OCI-M2 (cell line): ENCODE measurements around the gene PRSS36.
"Not testable (repeated sequence)": the region's sequence is repeated elsewhere in the genome, so short reads cannot be mapped to it uniquely, and the experiment has no call there.

ENCODE experiments used
- DNase-seq: peaks from one replicate; lab custom pipeline; 2025; ENCODE audit not compliant: unreplicated experiment; lab: John Stamatoyannopoulos, UW

Gene PRSS36

DNA sequence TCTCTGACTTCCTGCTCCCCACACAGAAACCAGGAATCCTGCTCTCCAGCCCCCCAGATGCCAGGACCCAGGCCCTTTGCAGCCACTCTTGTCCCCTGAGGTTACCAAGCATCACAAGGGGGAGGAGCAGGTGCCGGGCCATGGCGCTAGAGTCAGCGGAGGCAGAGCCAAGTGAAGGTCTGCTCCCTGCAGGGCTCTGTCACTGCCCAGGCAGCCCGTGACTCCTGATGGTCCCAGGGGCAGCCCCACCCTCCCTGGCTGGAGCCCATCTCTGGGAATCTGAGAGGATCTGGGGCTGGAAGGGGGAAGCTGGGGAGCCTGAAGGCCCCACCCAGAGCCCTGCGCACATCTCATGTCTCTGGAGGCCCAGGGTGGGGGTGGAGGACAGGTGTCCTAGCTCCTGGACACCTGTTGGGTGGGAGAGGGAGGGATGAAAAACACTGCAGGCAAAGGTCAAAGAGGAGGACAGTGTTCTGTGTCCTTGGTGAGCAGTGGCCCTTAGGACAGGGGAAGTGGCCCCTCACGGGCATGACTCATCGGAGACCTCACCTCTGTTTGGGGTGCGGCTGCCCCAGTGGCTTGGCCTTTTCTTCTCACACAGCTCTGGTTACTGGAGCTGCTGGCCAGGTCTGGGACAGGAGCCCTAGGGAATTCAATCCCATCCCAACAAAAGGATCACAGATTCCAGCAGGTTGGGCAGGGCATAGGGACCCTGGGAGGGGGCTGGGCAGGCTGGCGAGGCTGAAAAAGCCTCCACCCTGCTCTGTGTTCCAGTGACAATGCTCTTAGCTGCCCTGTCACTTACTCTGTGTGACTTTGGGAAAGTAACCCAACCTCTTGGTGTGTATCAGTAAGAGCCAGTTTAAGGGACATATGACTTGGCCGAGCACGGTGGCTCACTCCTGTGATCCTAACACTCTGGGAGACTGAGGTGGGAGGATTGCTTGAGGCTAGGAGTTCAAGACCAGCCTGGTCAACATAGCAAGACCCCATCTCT is at the start of gene PRSS36:
PRSS36 (minus strand) TSS at position 173 of the 997 bp plus-strand sequence; CDS start at position 142, 31 bp downstream.
- no peak for DNase-seq

GRCh38 chr16:31199430-31200041 is 49.7 kb upstream of the PRSS36 start:
- DNase-seq: no peak

- DNase-seq: no peak
Measured at GRCh38 chr16:31198207-31198882, 48.5 kb upstream of the PRSS36 start.

GRCh38 chr16:31196324-31197088 is 46.6 kb upstream of the PRSS36 start:
- DNase-seq: no peak

DNA sequence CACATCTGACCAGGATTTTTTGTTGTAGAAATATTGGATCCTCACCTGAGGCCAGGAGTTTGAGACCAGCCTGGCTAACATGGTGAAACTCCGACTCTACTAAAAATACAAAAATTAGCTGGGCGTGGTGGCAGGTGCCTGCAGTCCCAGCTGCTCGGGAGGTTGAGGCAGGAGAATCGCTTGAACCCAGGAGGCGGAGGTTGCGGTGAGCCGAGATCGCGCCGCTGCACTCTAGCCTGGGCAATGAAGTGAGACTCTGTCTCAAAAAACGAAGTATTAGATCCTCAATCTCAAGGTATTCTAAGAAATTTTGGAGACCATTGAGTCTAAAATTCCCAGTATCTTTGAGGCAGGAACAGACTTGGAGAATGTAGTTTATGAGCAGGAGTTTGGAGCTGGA is 46.0 kb upstream of the PRSS36 start:
- DNase-seq: not testable (repeated sequence)

GRCh38 chr16:31194898-31195297 is 45.0 kb upstream of the PRSS36 start:
- no peak for DNase-seq

GRCh38 chr16:31193874-31194273 is 44.0 kb upstream of the PRSS36 start:
- DNase-seq: no peak

GRCh38 chr16:31192856-31193642 is 43.2 kb upstream of the PRSS36 start:
- no peak for DNase-seq

- no peak for DNase-seq
Measured at GRCh38 chr16:31191697-31192428, 42.0 kb upstream of the PRSS36 start.

GRCh38 chr16:31190818-31191444 is 41.1 kb upstream of the PRSS36 start:
- no peak for DNase-seq

DNA sequence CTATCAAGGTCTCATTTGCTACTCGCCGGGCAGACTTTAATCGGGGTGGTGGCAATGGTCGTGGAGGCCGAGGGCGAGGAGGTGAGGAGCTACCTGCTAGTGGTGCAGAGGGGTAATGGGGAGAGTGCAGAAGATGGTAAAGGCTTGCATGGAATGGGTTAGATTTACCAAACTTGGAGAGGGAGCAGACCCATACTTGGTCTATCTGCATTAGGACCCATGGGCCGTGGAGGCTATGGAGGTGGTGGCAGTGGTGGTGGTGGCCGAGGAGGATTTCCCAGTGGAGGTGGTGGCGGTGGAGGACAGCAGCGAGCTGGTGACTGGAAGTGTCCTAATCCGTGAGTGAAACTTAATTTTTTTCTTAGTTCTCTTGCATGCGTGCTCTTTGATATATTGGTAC is 40.2 kb upstream of the PRSS36 start:
- DNase-seq: no peak

DNA sequence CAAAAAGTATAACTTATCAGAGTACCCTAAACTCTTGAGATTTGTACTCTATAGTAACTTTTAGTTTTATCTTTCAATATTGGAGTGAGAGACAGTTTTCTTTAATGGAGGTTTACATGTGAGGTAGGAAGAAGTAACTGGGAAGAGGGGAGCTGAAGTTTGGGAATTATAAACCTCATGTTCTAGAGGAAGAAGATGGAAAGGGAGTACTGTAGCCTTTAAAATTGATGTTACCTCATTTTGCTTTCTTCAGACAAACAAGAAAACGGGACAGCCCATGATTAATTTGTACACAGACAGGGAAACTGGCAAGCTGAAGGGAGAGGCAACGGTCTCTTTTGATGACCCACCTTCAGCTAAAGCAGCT is 39.5 kb upstream of the PRSS36 start:
- no peak for DNase-seq

- no peak for DNase-seq
Measured at GRCh38 chr16:31188450-31189411, 38.9 kb upstream of the PRSS36 start.

DNA sequence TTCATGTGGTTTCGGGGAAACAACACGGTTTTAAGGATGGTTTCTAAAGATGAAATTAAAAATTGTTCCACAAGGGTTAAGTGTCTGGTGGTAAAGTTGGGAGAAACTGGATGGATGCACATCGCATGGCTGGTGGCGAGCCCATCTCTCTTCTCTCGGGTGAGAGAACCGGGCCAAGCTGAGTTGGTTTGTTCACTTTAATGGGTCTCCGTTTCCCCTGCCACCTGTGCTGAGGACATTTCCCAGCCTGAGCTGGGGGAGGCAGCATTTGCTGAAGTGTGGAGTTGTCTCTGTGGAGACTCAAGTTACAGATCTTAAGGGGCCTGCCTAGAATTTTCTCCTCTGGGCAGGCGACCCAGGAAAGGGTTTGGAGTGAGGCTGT is 37.9 kb upstream of the PRSS36 start:
- no peak for DNase-seq

- no peak for DNase-seq
Measured at GRCh38 chr16:31186930-31187807, 37.3 kb upstream of the PRSS36 start.

DNA sequence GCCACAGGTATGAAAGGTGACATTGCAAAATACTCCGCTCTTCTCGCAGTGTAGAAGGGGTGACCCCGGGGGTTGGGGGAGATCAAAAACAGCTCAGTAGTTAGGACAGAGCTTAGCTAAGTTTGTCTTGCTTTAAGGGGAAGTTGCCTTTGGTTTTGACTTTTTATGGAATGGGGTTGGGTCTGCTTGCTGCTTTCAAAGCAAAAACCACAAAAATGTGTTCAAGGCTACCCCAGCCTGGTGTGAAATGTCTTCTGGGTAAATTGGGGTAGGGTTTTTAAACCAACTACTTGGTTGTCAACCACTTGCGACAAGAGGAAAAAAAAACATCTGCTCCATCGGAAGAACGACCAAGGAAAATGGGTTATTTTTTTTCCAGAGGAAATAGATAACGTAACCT is 36.3 kb upstream of the PRSS36 start:
- DNase-seq: no peak

DNA sequence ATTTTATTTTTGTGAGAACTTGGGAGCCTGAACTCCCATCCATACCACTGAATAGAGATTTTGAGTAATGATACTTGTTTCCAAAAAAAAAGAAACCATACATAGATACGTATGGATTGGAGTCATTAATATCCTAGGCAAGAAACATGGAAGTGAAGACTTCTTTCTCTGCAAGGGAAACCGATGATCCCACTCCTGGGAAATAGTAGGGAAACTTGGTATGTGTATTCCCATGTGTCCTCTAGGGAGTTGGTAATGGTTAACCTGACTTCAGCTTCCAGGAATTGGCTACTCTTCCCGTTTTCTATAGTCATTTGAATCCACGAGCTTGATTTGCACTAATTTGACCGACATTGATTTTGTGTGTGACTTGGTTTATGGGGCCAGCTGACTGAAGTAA is 35.5 kb upstream of the PRSS36 start:
- DNase-seq: no peak
